ENCODE results near the gene SEPTIN12.

DNA sequence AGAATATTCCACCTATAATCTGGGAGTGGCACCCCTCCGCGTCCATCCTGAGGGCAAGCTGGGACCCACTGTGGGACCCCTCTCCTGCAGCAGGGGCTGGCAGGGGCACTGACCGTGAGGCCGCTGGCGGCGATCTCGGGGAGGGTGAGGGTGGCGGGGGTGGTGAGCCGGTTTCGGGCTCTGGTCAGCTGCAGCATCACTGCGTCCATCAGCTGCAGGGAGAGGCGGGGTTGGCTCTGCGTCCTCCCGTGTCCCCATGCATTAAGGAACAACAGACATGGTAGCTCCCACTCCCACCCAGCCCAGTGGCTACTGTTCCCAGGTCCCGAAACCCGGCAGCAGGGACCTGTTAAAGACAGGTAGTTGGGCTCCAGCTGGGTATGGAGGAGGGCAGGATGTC is 10.3 kb upstream of the SEPTIN12 start:
- TF ChIP-seq GATA2 (IDR thresholded peaks at IDR 0.05; ENCODE audit: low read depth, low read length) (no peak), GATA3 (IDR thresholded peaks at IDR 0.05; ENCODE audit: low read depth, low read length) (no peak)
